GM23248 (cell line): Measurements from ENCODE around the gene ADAT1. TPM values are rescaled to one million over a fixed set of nuclear protein-coding genes. Genes with fewer than 3 reads are reported as not detected.
A peak's percentile ranks its signal among the peaks of the same experiment; 100 is the strongest.

Source experiments
- DNase-seq: peaks from one replicate; pipeline ENCODE4 v3.0.0-alpha.2; 2015
- H2AFZ ChIP-seq: fragments of 200-600 bp; sonication (generic); 2 replicates; pipeline ENCODE4 v1.6.1; 2016; ENCODE audit warnings: antibody characterized with exemption
- H3F3A ChIP-seq: fragments of 200-600 bp; sonication (generic); 2 replicates; pipeline ENCODE4 v1.6.1; 2016; ENCODE audit warnings: mild to moderate bottlenecking, antibody characterized with exemption, mixed run types; ENCODE audit not compliant: insufficient read depth
- H3K27ac ChIP-seq: fragments of 200-600 bp; sonication (generic); 2 replicates; pipeline ENCODE4 v1.5.1; 2016; ENCODE audit warnings: mild to moderate bottlenecking
- H3K27me3 ChIP-seq: fragments of 200-600 bp; sonication (generic); replicated peaks from 2 replicates; pipeline ENCODE4 v1.6.1; 2016; ENCODE audit warnings: mild to moderate bottlenecking; ENCODE audit not compliant: insufficient read depth
- H3K36me3 ChIP-seq: fragments of 200-600 bp; sonication (generic); 2 replicates; pipeline ENCODE4 v1.6.1; 2016; ENCODE audit warnings: low read depth, mild to moderate bottlenecking
- H3K4me1 ChIP-seq: fragments of 200-600 bp; sonication (generic); 2 replicates; pipeline ENCODE4 v1.6.1; 2016; ENCODE audit warnings: mild to moderate bottlenecking; ENCODE audit not compliant: insufficient read depth
- H3K4me2 ChIP-seq: fragments of 200-600 bp; sonication (generic); one replicate; pipeline ENCODE4 v1.6.1; 2016; ENCODE audit warnings: mild to moderate bottlenecking; ENCODE audit not compliant: unreplicated experiment
- H3K4me3 ChIP-seq: fragments of 200-600 bp; sonication (generic); 2 replicates; pipeline ENCODE4 v1.5.1; 2016; ENCODE audit warnings: mild to moderate bottlenecking
- H3K79me2 ChIP-seq: fragments of 200-600 bp; sonication (generic); 2 replicates; pipeline ENCODE4 v1.6.1; 2016; ENCODE audit warnings: mild to moderate bottlenecking; ENCODE audit not compliant: insufficient read depth
- H3K9ac ChIP-seq: fragments of 200-600 bp; sonication (generic); 2 replicates; pipeline ENCODE4 v1.6.1; 2016; ENCODE audit warnings: mild to moderate bottlenecking
- H3K9me2 ChIP-seq: fragments of 200-600 bp; sonication (generic); 2 replicates; pipeline ENCODE4 v1.6.1; 2016; ENCODE audit warnings: mixed run types, mild to moderate bottlenecking, moderate library complexity; ENCODE audit not compliant: insufficient read depth
- H3K9me3 ChIP-seq: fragments of 200-600 bp; sonication (generic); one replicate; pipeline ENCODE4 v1.6.1; 2017; ENCODE audit warnings: low read depth
- H4K20me1 ChIP-seq: fragments of 200-600 bp; sonication (generic); 2 replicates; pipeline ENCODE4 v1.6.0; 2016; ENCODE audit not compliant: insufficient read depth
- EZH2 ChIP-seq: fragments of 200-600 bp; sonication (generic); IDR thresholded peaks from 2 replicates; pipeline ENCODE4 v1.6.1; 2018; ENCODE audit warnings: antibody characterized with exemption, mild to moderate bottlenecking; ENCODE audit not compliant: insufficient read depth, poor library complexity, severe bottlenecking
- EZH2phosphoT487 ChIP-seq: fragments of 200-600 bp; sonication (generic); IDR thresholded peaks from 2 replicates; pipeline ENCODE4 v1.6.1; 2018; ENCODE audit warnings: antibody characterized with exemption, moderate library complexity, mild to moderate bottlenecking, low read depth; ENCODE audit not compliant: insufficient read depth
- WGBS, 2 experiments: methylation state at CpG; one replicate each; pipeline ENCODE4 v1.1.6; 2015 to 2017; ENCODE audit warnings: low lambda C conversion rate in 2 of 2, low coverage in 1 of 2; ENCODE audit errors: missing lambda C conversion rate in 2 of 2; 5-methylcytosine and 5-hydroxymethylcytosine counted together
- in situ Hi-C: fragments of 300-500 bp; cut with MboI; formaldehyde crosslinking; loops from 2 replicates; pipeline ENCODE4 v1.15.0; 2020
- polyA plus RNA-seq: library from polyadenylated mRNA; unstranded; fragments of >200 nt; fragmentation: Nextera tagmentation; extraction: Ambion mirVana; gene quantifications from 2 replicates; pipeline ENCODE4 v1.2.1, GENCODE V29; 2016
- total RNA-seq: library from RNA; depleted of rRNA; stranded (reverse); fragments of >200 nt; shearing (Covaris generic); gene quantifications from 2 replicates; pipeline ENCODE4 v1.2.3, GENCODE V29; 2014

Gene ADAT1
- total and polyA plus RNA-seq, 2 experiments from 2014 or later = 18.9 to 31.3 TPM

GRCh38 chr16:75556431-75556950 is 66.6 kb downstream of the ADAT1 start:
- no peak for DNase-seq
- 43 to 46% methylated on average over 16 of the region's 16 CpGs for WGBS, 2 experiments
- H3F3A ChIP-seq = peaks cover 4% of the 10 kb centered on the region
- no peaks in the 10 kb centered on the region for H3K9me3 ChIP-seq
- peak overlapping the region; percentile 86 for H3K9ac ChIP-seq
- H3K36me3 ChIP-seq = no peaks in the 10 kb centered on the region
- H3K27me3 ChIP-seq = no peaks in the 10 kb centered on the region
- in situ Hi-C loops = no loop called here
- TF ChIP-seq EZH2phosphoT487 = no peak
- TF ChIP-seq EZH2 = no peak
- H3K79me2 ChIP-seq = 0 out of 2 replicates have a peak, but pooled peaks cover 3% of the 10 kb centered on the region
- H3K27ac ChIP-seq = peak overlapping the region; percentile 76
- H3K4me1 ChIP-seq = peaks cover 4% of the 10 kb centered on the region; the same call in 1 of the 2 replicates
- peak overlapping the region; percentile 84 for H3K4me3 ChIP-seq
- peak overlapping the region; percentile 93 for H3K4me2 ChIP-seq
- no peaks in the 10 kb centered on the region for H4K20me1 ChIP-seq
- peak overlapping the region; percentile 98 for H2AFZ ChIP-seq
- H3K9me2 ChIP-seq = no peaks in the 10 kb centered on the region

GRCh38 chr16:75555707-75556430 is 67.2 kb downstream of the ADAT1 start, which contains the start of gene TMEM231:
Gene TMEM231, minus strand, starts transcription at chr16:75556252. Its CDS starts 43 bp downstream, at chr16:75556209.
- H2AFZ ChIP-seq = peak within 1 kb of the TSS; percentile 98
- H3K27me3 ChIP-seq = no peaks in the 10 kb centered on the region
- H3K4me1 ChIP-seq = peaks cover 4% of the 10 kb centered on the region; the same call in 1 of the 2 replicates
- peak within 1 kb of the TSS; percentile 76 for H3K27ac ChIP-seq
- H3F3A ChIP-seq = peaks cover 4% of the 10 kb centered on the region
- in situ Hi-C loops = no loop called here
- TF ChIP-seq EZH2 (no peak), EZH2phosphoT487 (no peak)
- H3K4me3 ChIP-seq = peak within 1 kb of the TSS; percentile 84
- no peaks in the 10 kb centered on the region for H4K20me1 ChIP-seq
- H3K9me3 ChIP-seq = no peaks in the 10 kb centered on the region
- 0 out of 2 replicates have a peak, but pooled peaks cover 3% of the 10 kb centered on the region for H3K79me2 ChIP-seq
- no peaks in the 10 kb centered on the region for H3K9me2 ChIP-seq
- 1 to 2% methylated on average over 72 to 73 of the region's 75 CpGs for WGBS, 2 experiments
- H3K36me3 ChIP-seq = no peaks in the 10 kb centered on the region
- DNase-seq = peak; percentile 97
- H3K4me2 ChIP-seq = peak within 1 kb of the TSS; percentile 93
- peak within 1 kb of the TSS; percentile 86 for H3K9ac ChIP-seq

- 1% methylated on average over 26 of the region's 26 CpGs for WGBS, 2 experiments
- H3K4me2 ChIP-seq = peak overlapping the region; percentile 93
- H3K9ac ChIP-seq = peak overlapping the region; percentile 86
- H4K20me1 ChIP-seq = no peaks in the 10 kb centered on the region
- peak; percentile 95 for DNase-seq
- H3K79me2 ChIP-seq = 0 out of 2 replicates have a peak, but pooled peaks cover 3% of the 10 kb centered on the region
- peak overlapping the region; percentile 84 for H3K4me3 ChIP-seq
- no peak for TF ChIP-seq EZH2phosphoT487
- TF ChIP-seq EZH2 = no peak
- in situ Hi-C loops = no loop called here
- H3F3A ChIP-seq = peaks cover 4% of the 10 kb centered on the region
- no peaks in the 10 kb centered on the region for H3K27me3 ChIP-seq
- no peaks in the 10 kb centered on the region for H3K36me3 ChIP-seq
- peaks cover 4% of the 10 kb centered on the region; the same call in 1 of the 2 replicates for H3K4me1 ChIP-seq
- H3K9me3 ChIP-seq = no peaks in the 10 kb centered on the region
- H2AFZ ChIP-seq = peak overlapping the region; percentile 98
- H3K9me2 ChIP-seq = no peaks in the 10 kb centered on the region
- H3K27ac ChIP-seq = peak overlapping the region; percentile 76
Observed at GRCh38 chr16:75555213-75555706, 67.8 kb downstream of the ADAT1 start.

GRCh38 chr16:75552951-75553350 is 70.1 kb downstream of the ADAT1 start:
- DNase-seq = no peak
- H4K20me1 ChIP-seq = no peaks in the 10 kb centered on the region
- in situ Hi-C loops = no loop called here

More at GRCh38 chr16:75552951-75553350, 70.1 kb downstream of the ADAT1 start:
- H3F3A ChIP-seq = peaks cover 4% of the 10 kb centered on the region
- H3K27me3 ChIP-seq = no peaks in the 10 kb centered on the region
- 39 to 43% methylated on average over 2 of the region's 2 CpGs for WGBS, 2 experiments
- H3K4me2 ChIP-seq = no peak overlapping the region
- H3K36me3 ChIP-seq = no peaks in the 10 kb centered on the region
- no peak overlapping the region for H3K4me3 ChIP-seq
- H2AFZ ChIP-seq = no peak overlapping the region
- 0 out of 2 replicates have a peak, but pooled peaks cover 3% of the 10 kb centered on the region for H3K79me2 ChIP-seq
- no peaks in the 10 kb centered on the region for H3K9me2 ChIP-seq
- no peak overlapping the region for H3K9ac ChIP-seq
- H3K4me1 ChIP-seq = no peaks in the 10 kb centered on the region
- TF ChIP-seq EZH2 (no peak), EZH2phosphoT487 (no peak)
- no peak overlapping the region for H3K27ac ChIP-seq
- no peaks in the 10 kb centered on the region for H3K9me3 ChIP-seq
